HEK293 (cell line): ENCODE results near the gene HYI.

ENCODE experiments used
- CTCF ChIA-PET: fragments of 350-600 bp; formaldehyde crosslinking; extraction: SDS; loops from one replicate; lab custom pipeline; 2021; ENCODE audit warnings: antibody characterized with exemption; lab: Yijun Ruan, JAX
- POLR2A ChIA-PET: fragments of 300-600 bp; formaldehyde crosslinking; extraction: SDS; loops from one replicate; lab custom pipeline; 2020; ENCODE audit warnings: antibody characterized with exemption, inconsistent platforms; lab: Yijun Ruan, JAX
- H3K27ac ChIP-seq: fragments of 200-500 bp; sonication (Bioruptor generic); 2 replicates; pipeline ENCODE4 v1.5.1; 2014; ENCODE audit warnings: low read depth, low read length, control low read depth, inconsistent platforms; ENCODE audit errors: extremely low read depth
- H3K36me3 ChIP-seq, 2 experiments: fragments of 200-500 bp in 1 of 2; sonication (Bioruptor generic) in 1 of 2; 1 replicate in 1 of 2; 2 replicates in 1 of 2; pipeline ENCODE4 v1.5.1; 2014 to 2017; ENCODE audit warnings: inconsistent platforms in 2 of 2, low read length in 2 of 2; ENCODE audit not compliant: control insufficient read depth in 2 of 2, insufficient read depth in 1 of 2
- H3K4me1 ChIP-seq: fragments of 200-500 bp; sonication (Bioruptor generic); 2 replicates; pipeline ENCODE4 v1.5.1; 2014; ENCODE audit warnings: mild to moderate bottlenecking, low read length, inconsistent platforms; ENCODE audit not compliant: control insufficient read depth, insufficient read depth
- H3K4me3 ChIP-seq: 2 replicates; pipeline ENCODE4 v1.5.1; 2011; ENCODE audit warnings: low read depth, mild to moderate bottlenecking, control low read depth, low read length, moderate library complexity
- H3K9me3 ChIP-seq: fragments of 200-500 bp; sonication (Bioruptor generic); 2 replicates; pipeline ENCODE4 v1.5.1; 2014; ENCODE audit warnings: low read depth, low read length, inconsistent platforms; ENCODE audit not compliant: control insufficient read depth, insufficient read depth
- GFI1B ChIP-seq: fragments of 450-650 bp; formaldehyde crosslinking; IDR thresholded peaks from 2 replicates; pipeline ENCODE4 v1.5.1; 2016; ENCODE audit warnings: missing biosample characterization, missing genetic modification characterization
- MZF1 ChIP-seq: fragments of 450-650 bp; formaldehyde crosslinking; IDR thresholded peaks from 2 replicates; pipeline ENCODE4 v1.5.1; 2017; ENCODE audit warnings: missing biosample characterization, missing genetic modification characterization, borderline replicate concordance
- PATZ1 ChIP-seq: fragments of 450-650 bp; formaldehyde crosslinking; IDR thresholded peaks from 2 replicates; pipeline ENCODE4 v1.5.1; 2016; ENCODE audit warnings: missing biosample characterization, missing genetic modification characterization
- SALL2 ChIP-seq: fragments of 450-650 bp; formaldehyde crosslinking; IDR thresholded peaks from 2 replicates; pipeline ENCODE4 v1.5.0; 2017; ENCODE audit warnings: missing biosample characterization, mild to moderate bottlenecking, missing genetic modification characterization, borderline replicate concordance
- ZBTB8A ChIP-seq: fragments of 450-650 bp; formaldehyde crosslinking; IDR thresholded peaks from 2 replicates; pipeline ENCODE4 v1.5.1; 2016; ENCODE audit warnings: missing biosample characterization, missing genetic modification characterization
- ZFP37 ChIP-seq: fragments of 450-650 bp; formaldehyde crosslinking; IDR thresholded peaks from 2 replicates; pipeline ENCODE4 v1.5.1; 2016; ENCODE audit warnings: missing biosample characterization, missing genetic modification characterization
- ZNF211 ChIP-seq: fragments of 450-650 bp; formaldehyde crosslinking; IDR thresholded peaks from 2 replicates; pipeline ENCODE4 v1.5.1; 2016; ENCODE audit warnings: low read depth, missing biosample characterization, missing genetic modification characterization
- ZNF302 ChIP-seq: fragments of 450-650 bp; formaldehyde crosslinking; IDR thresholded peaks from 2 replicates; pipeline ENCODE4 v1.5.1; 2016; ENCODE audit warnings: missing biosample characterization, missing genetic modification characterization, low read depth
- ZNF350 ChIP-seq: fragments of 450-650 bp; formaldehyde crosslinking; IDR thresholded peaks from 2 replicates; pipeline ENCODE4 v1.5.0; 2017; ENCODE audit warnings: missing biosample characterization, mild to moderate bottlenecking, missing genetic modification characterization
- ZNF354C ChIP-seq: fragments of 450-650 bp; formaldehyde crosslinking; IDR thresholded peaks from 2 replicates; pipeline ENCODE4 v1.5.1; 2016; ENCODE audit warnings: missing biosample characterization, missing genetic modification characterization, low read depth, borderline replicate concordance
- ZNF529 ChIP-seq: fragments of 450-650 bp; formaldehyde crosslinking; IDR thresholded peaks from 2 replicates; pipeline ENCODE4 v1.5.1; 2017; ENCODE audit warnings: missing genetic modification characterization, missing biosample characterization; ENCODE audit not compliant: insufficient replicate concordance
- ZNF621 ChIP-seq: fragments of 450-650 bp; formaldehyde crosslinking; IDR thresholded peaks from 2 replicates; pipeline ENCODE4 v1.5.1; 2017; ENCODE audit warnings: missing biosample characterization, missing genetic modification characterization
- ZNF658 ChIP-seq: fragments of 450-650 bp; formaldehyde crosslinking; IDR thresholded peaks from 2 replicates; pipeline ENCODE4; 2016; ENCODE audit warnings: missing biosample characterization, missing genetic modification characterization
- ZNF704 ChIP-seq: fragments of 450-650 bp; formaldehyde crosslinking; IDR thresholded peaks from 2 replicates; pipeline ENCODE4 v1.5.1; 2016; ENCODE audit warnings: missing biosample characterization, missing genetic modification characterization
- ZNF785 ChIP-seq: fragments of 450-650 bp; formaldehyde crosslinking; IDR thresholded peaks from 2 replicates; pipeline ENCODE4 v1.5.1; 2016; ENCODE audit warnings: missing biosample characterization, missing genetic modification characterization
- ZSCAN4 ChIP-seq: fragments of 450-650 bp; formaldehyde crosslinking; IDR thresholded peaks from 2 replicates; pipeline ENCODE4 v1.5.1; 2017; ENCODE audit warnings: missing biosample characterization, missing genetic modification characterization
- ZSCAN5A ChIP-seq: fragments of 450-650 bp; formaldehyde crosslinking; IDR thresholded peaks from 2 replicates; pipeline ENCODE4 v1.5.1; 2016; ENCODE audit warnings: missing biosample characterization, missing genetic modification characterization

The HYI gene

GRCh38 chr1:43439781-43440180, 13.9 kb downstream of the HYI start:
- H3K9me3 ChIP-seq, result no peaks in the 10 kb centered on the region
- H3K27ac ChIP-seq, result no peak overlapping the region
- TF ChIP-seq ZNF658 (tag by site-specific recombination), result no peak
- TF ChIP-seq ZNF354C (tag by site-specific recombination), result no peak
- TF ChIP-seq ZNF785 (tag by site-specific recombination), result no peak
- no peak for TF ChIP-seq ZNF529 (tag by site-specific recombination)
- TF ChIP-seq ZSCAN4 (tag by site-specific recombination), result no peak
- no peak for TF ChIP-seq ZNF211
- no peak for TF ChIP-seq ZNF704
- no peak for TF ChIP-seq SALL2 (tag by site-specific recombination)
- no peak for TF ChIP-seq ZSCAN5A (tag by site-specific recombination)
- no peak for TF ChIP-seq ZNF350 (tag by site-specific recombination)
- ChIA-PET POLR2A (interaction anchor here (1.0 to 1.3 kb wide), 2 partner anchors 14 to 71 kb away, joined by 3 read pairs; partner anchors contain the start of gene ELOVL1), CTCF (interaction anchor here (0.6 to 0.7 kb wide), 4 partner anchors 46 to 98 kb away, joined by 3 to 4 read pairs (median 3); no protein-coding TSS in a partner anchor)
- no peaks in the 10 kb centered on the region for H3K4me1 ChIP-seq
- no peak overlapping the region for H3K4me3 ChIP-seq
- peaks cover 3 to 99% of the 10 kb centered on the region in 2 experiments; a peak in 2 of 3 replicates for H3K36me3 ChIP-seq

- POLR2A ChIA-PET, result interaction anchor here (1.1 to 1.4 kb wide), 2 partner anchors 9 to 14 kb away, joined by 4 read pairs; no protein-coding TSS in a partner anchor
- no peak overlapping the region for H3K27ac ChIP-seq
- CTCF ChIA-PET, result interaction anchor here (0.7 kb wide), 1 partner anchor 81 kb away, joined by 3 read pairs; no protein-coding TSS in a partner anchor
- TF ChIP-seq ZNF529 (tag by site-specific recombination) (no peak), ZFP37 (tag by site-specific recombination) (no peak), ZNF302 (no peak), PATZ1 (tag by site-specific recombination) (no peak), GFI1B (no peak), ZBTB8A (no peak), ZNF621 (tag by site-specific recombination) (no peak), MZF1 (tag by site-specific recombination) (no peak)
- H3K9me3 ChIP-seq, result no peaks in the 10 kb centered on the region
- no peak overlapping the region for H3K4me3 ChIP-seq
- no peaks in the 10 kb centered on the region for H3K4me1 ChIP-seq
- peaks cover 2 to 99% of the 10 kb centered on the region in 2 experiments; a peak in 2 of 3 replicates for H3K36me3 ChIP-seq
Observed at GRCh38 chr1:43438953-43439581, 14.7 kb downstream of the HYI start.
